ENCODE results near the gene ENTHD1.

GRCh38 chr22:39809772-39810557 is 83.6 kb downstream of the ENTHD1 start:
- TF ChIP-seq CTCF (conservative IDR thresholded peaks at IDR 0.05) (no peak), ZFX (IDR thresholded peaks at IDR 0.05) (no peak)

Measured in C4-2B (cell line).